ENCODE results near the gene EHF. TPM values are rescaled to one million over a fixed set of nuclear protein-coding genes. Genes with fewer than 3 reads are reported as not detected.
A peak's percentile ranks its signal among the peaks of the same experiment; 100 is the strongest.

The EHF gene
- total RNA-seq, 1 donor from 2014 or later: 0.25 TPM

- FAIRE-seq: peak; percentile 60
These were observed 33.1 kb downstream of the EHF start for GRCh38 chr11:34653851-34654482.

GRCh38 chr11:34654483-34655334 is 33.8 kb downstream of the EHF start:
- Histone ChIP-seq H3K36me3 (ENCODE audit: insufficient read depth, low read length) (no peaks in the 10 kb centered on the region), H2AFZ (ENCODE audit: low read depth, low read length) (peak overlapping the region; percentile 39), H3K4me2 (ENCODE audit: low read length) (peak overlapping the region; percentile 51), H3K27ac (ENCODE audit: low read depth, low read length) (peak overlapping the region; percentile 78), H4K20me1 (ENCODE audit: insufficient read depth, low read length) (no peaks in the 10 kb centered on the region), H3K27me3 (ENCODE audit: insufficient read depth, low read length) (no peaks in the 10 kb centered on the region), H3K9me3 (ENCODE audit: insufficient read depth, low read depth, low read length) (no peaks in the 10 kb centered on the region), H3K4me3 (ENCODE audit: insufficient read depth, low read depth, low read length) (no peak overlapping the region), H3K4me1 (ENCODE audit: insufficient read depth, low read length) (peaks cover 41% of the 10 kb centered on the region), H3K79me2 (ENCODE audit: insufficient read depth, low read length) (no peaks in the 10 kb centered on the region), H3K9ac (ENCODE audit: low read length) (peak overlapping the region; percentile 46)
- Mint-ChIP-seq H3K27me3 (ENCODE audit: low read depth, unreplicated experiment) (no peaks in the 10 kb centered on the region), H3K9me3 (ENCODE audit: unreplicated experiment) (no peaks in the 10 kb centered on the region), H3K27ac (ENCODE audit: unreplicated experiment) (peak overlapping the region; percentile 67), H3K4me3 (ENCODE audit: unreplicated experiment) (no peak overlapping the region), H3K36me3 (ENCODE audit: low read depth, unreplicated experiment) (no peaks in the 10 kb centered on the region), H3K4me1 (ENCODE audit: low read depth, unreplicated experiment) (peaks cover 40% of the 10 kb centered on the region)
- TF ChIP-seq EZH2 (IDR thresholded peaks at IDR 0.05; ENCODE audit: insufficient read depth, low read length) (no peak), CTCF (IDR thresholded peaks at IDR 0.05; ENCODE audit: insufficient read depth, low read depth, low read length) (no peak)
- FAIRE-seq: no peak
- peak; percentile 37 for DNase-seq (ENCODE audit: low read depth)

More at GRCh38 chr11:34653851-34654482, 33.1 kb downstream of the EHF start:
- Histone ChIP-seq H2AFZ (ENCODE audit: low read depth, low read length) (no peak overlapping the region), H3K9me3 (ENCODE audit: insufficient read depth, low read depth, low read length) (no peaks in the 10 kb centered on the region), H3K4me1 (ENCODE audit: insufficient read depth, low read length) (peaks cover 41% of the 10 kb centered on the region), H3K27ac (ENCODE audit: low read depth, low read length) (peak overlapping the region; percentile 78), H4K20me1 (ENCODE audit: insufficient read depth, low read length) (no peaks in the 10 kb centered on the region), H3K4me2 (ENCODE audit: low read length) (peak overlapping the region; percentile 51), H3K4me3 (ENCODE audit: insufficient read depth, low read depth, low read length) (no peak overlapping the region), H3K79me2 (ENCODE audit: insufficient read depth, low read length) (no peaks in the 10 kb centered on the region), H3K9ac (ENCODE audit: low read length) (peak overlapping the region; percentile 57), H3K27me3 (ENCODE audit: insufficient read depth, low read length) (no peaks in the 10 kb centered on the region), H3K36me3 (ENCODE audit: insufficient read depth, low read length) (no peaks in the 10 kb centered on the region)
- TF ChIP-seq EZH2 (IDR thresholded peaks at IDR 0.05; ENCODE audit: insufficient read depth, low read length) (no peak), CTCF (IDR thresholded peaks at IDR 0.05; ENCODE audit: insufficient read depth, low read depth, low read length) (peak; percentile 4)
- H3K9me3 Mint-ChIP-seq (ENCODE audit: unreplicated experiment): no peaks in the 10 kb centered on the region
- H3K4me1 Mint-ChIP-seq (ENCODE audit: low read depth, unreplicated experiment): peaks cover 40% of the 10 kb centered on the region
- peak; percentile 98 for DNase-seq (ENCODE audit: low read depth)
- H3K36me3 Mint-ChIP-seq (ENCODE audit: low read depth, unreplicated experiment): no peaks in the 10 kb centered on the region
- H3K4me3 Mint-ChIP-seq (ENCODE audit: unreplicated experiment): no peak overlapping the region
- H3K27ac Mint-ChIP-seq (ENCODE audit: unreplicated experiment): peak overlapping the region; percentile 64
- no peaks in the 10 kb centered on the region for H3K27me3 Mint-ChIP-seq (ENCODE audit: low read depth, unreplicated experiment)
